Measurements from ENCODE around the gene ADK. TPM values are rescaled to one million over a fixed set of nuclear protein-coding genes. Genes with fewer than 3 reads are reported as not detected.

The ADK gene
- total RNA-seq, 4 donors from 2014 or later = 42.3 to 46.3 (median 42.9) TPM

- TF ChIP-seq CTCF (IDR thresholded peaks at IDR 0.05) = no peak
- TF ChIP-seq POLR2A (IDR thresholded peaks at IDR 0.05) = no peak
- whole genome bisulfite sequencing, 2 donors = 69 to 76% methylated on average over 9 of the region's 9 CpGs
- H3K4me3 ChIP-seq (ENCODE audit: low read depth, poor library complexity, severe bottlenecking) = no peak overlapping the region
- intact Hi-C loops (cut with DNase I; ENCODE audit: low total_unique reads) = no loop called here
- DNase-seq (ENCODE audit: low spot score in 2 of 2) = no peak
These were observed 72.9 kb downstream of the ADK start for GRCh38 chr10:74223755-74224529.

GRCh38 chr10:74227697-74228424 is 76.8 kb downstream of the ADK start:
- TF ChIP-seq POLR2A (IDR thresholded peaks at IDR 0.05) (no peak), CTCF (IDR thresholded peaks at IDR 0.05) (no peak)
- no peak overlapping the region for H3K4me3 ChIP-seq (ENCODE audit: low read depth, poor library complexity, severe bottlenecking)
- intact Hi-C loops (cut with DNase I; ENCODE audit: low total_unique reads) = no loop called here
- DNase-seq (ENCODE audit: low spot score in 2 of 2) = no peak
- WGBS, 2 donors = 59 to 62% methylated on average over 3 of the region's 3 CpGs

- H3K4me3 ChIP-seq (ENCODE audit: low read depth, poor library complexity, severe bottlenecking) = no peak overlapping the region
- TF ChIP-seq POLR2A (IDR thresholded peaks at IDR 0.05) = no peak
- no peak for TF ChIP-seq CTCF (IDR thresholded peaks at IDR 0.05)
- 96 to 97% methylated on average over 2 of the region's 2 CpGs for WGBS, 2 donors
- DNase-seq (ENCODE audit: low spot score in 2 of 2) = no peak
- intact Hi-C loops (cut with DNase I; ENCODE audit: low total_unique reads) = no loop called here
These were observed 80.4 kb downstream of the ADK start for GRCh38 chr10:74231375-74231774.

- TF ChIP-seq CTCF (IDR thresholded peaks at IDR 0.05) (no peak), POLR2A (IDR thresholded peaks at IDR 0.05) (no peak)
- H3K4me3 ChIP-seq (ENCODE audit: low read depth, poor library complexity, severe bottlenecking) = no peak overlapping the region
- no peak for DNase-seq (ENCODE audit: low spot score in 2 of 2)
- WGBS, 2 donors = 93 to 94% methylated on average over 4 of the region's 4 CpGs
- intact Hi-C loops (cut with DNase I; ENCODE audit: low total_unique reads) = no loop called here
These were observed 82.3 kb downstream of the ADK start for GRCh38 chr10:74233281-74233680.

GRCh38 chr10:74234569-74234968 is 83.5 kb downstream of the ADK start:
- intact Hi-C loops (cut with DNase I; ENCODE audit: low total_unique reads) = no loop called here
- DNase-seq (ENCODE audit: low spot score in 2 of 2) = no peak
- no peak overlapping the region for H3K4me3 ChIP-seq (ENCODE audit: low read depth, poor library complexity, severe bottlenecking)
- TF ChIP-seq POLR2A (IDR thresholded peaks at IDR 0.05) = no peak
- no peak for TF ChIP-seq CTCF (IDR thresholded peaks at IDR 0.05)
- WGBS, 2 donors = 68 to 78% methylated on average over 1 of the region's 1 CpG

Data from lower leg skin (tissue), 4 donors.